Right atrium auricular region (tissue), 2 donors: ENCODE data around the gene TPST2. TPM values are rescaled to one million over a fixed set of nuclear protein-coding genes. Genes with fewer than 3 reads are reported as not detected.

ENCODE experiments used
- DNase-seq: peaks from one replicate; pipeline ENCODE4 v3.0.0-alpha.2; 2019; ENCODE audit warnings: low spot score
- H3K27ac ChIP-seq, 2 donors: fragments of 200-600 bp; sonication (generic); 1 replicate in 1 of 2; 2 replicates in 1 of 2; pipeline ENCODE4 v1.5.1; 2016 to 2019
- H3K27me3 ChIP-seq, 2 donors: fragments of 200-600 bp; sonication (generic); one replicate each; pipeline versions ENCODE4 v1.5.1 to v1.6.0; 2017 to 2019
- H3K36me3 ChIP-seq: fragments of 200-600 bp; sonication (generic); one replicate; pipeline ENCODE4 v1.5.1; 2016
- H3K4me1 ChIP-seq, 2 donors: fragments of 200-600 bp; sonication (generic); one replicate each; pipeline versions ENCODE4 v1.5.1 to v1.6.0; 2017 to 2019
- H3K4me3 ChIP-seq, 2 donors: fragments of 200-600 bp; sonication (generic); 1 replicate in 1 of 2; 2 replicates in 1 of 2; pipeline ENCODE4 v1.5.1; 2017 to 2019; ENCODE audit warnings: mild to moderate bottlenecking in 1 of 2, moderate library complexity in 1 of 2
- H3K9me3 ChIP-seq, 2 donors: fragments of 200-600 bp; sonication (generic); one replicate each; pipeline ENCODE4 v1.5.1; 2019
- total RNA-seq, 2 donors: library from RNA; depleted of rRNA; stranded (reverse); fragments of >200 nt; gene quantifications; one replicate each; pipeline ENCODE4 v1.1.0, GENCODE V29; 2016
- TF ChIP-seq, protein P1 (sequence below), 2 donors: fragments of 200-600 bp; sonication (generic); IDR thresholded peaks; one replicate each; pipeline ENCODE4 v1.5.1; 2019; ENCODE audit warnings: antibody characterized with exemption in 2 of 2

TPST2 gene
- total RNA-seq, 2 donors from 2014 or later: 63.4 to 104 TPM

GRCh38 chr22:26589367-26589844 lies 526 bp downstream of the TPST2 start:
- H3K4me3 ChIP-seq: peak overlapping the region; percentile 80 to 97
- H3K27ac ChIP-seq: peak overlapping the region; percentile 76 to 89
- H3K4me1 ChIP-seq: peaks cover 0 to 52% of the 10 kb centered on the region in 2 donors
- no peaks in the 10 kb centered on the region for H3K36me3 ChIP-seq
- no peaks in the 10 kb centered on the region for H3K9me3 ChIP-seq
- no peaks in the 10 kb centered on the region for H3K27me3 ChIP-seq
- no peak for DNase-seq
- TF ChIP-seq, protein P1, sequence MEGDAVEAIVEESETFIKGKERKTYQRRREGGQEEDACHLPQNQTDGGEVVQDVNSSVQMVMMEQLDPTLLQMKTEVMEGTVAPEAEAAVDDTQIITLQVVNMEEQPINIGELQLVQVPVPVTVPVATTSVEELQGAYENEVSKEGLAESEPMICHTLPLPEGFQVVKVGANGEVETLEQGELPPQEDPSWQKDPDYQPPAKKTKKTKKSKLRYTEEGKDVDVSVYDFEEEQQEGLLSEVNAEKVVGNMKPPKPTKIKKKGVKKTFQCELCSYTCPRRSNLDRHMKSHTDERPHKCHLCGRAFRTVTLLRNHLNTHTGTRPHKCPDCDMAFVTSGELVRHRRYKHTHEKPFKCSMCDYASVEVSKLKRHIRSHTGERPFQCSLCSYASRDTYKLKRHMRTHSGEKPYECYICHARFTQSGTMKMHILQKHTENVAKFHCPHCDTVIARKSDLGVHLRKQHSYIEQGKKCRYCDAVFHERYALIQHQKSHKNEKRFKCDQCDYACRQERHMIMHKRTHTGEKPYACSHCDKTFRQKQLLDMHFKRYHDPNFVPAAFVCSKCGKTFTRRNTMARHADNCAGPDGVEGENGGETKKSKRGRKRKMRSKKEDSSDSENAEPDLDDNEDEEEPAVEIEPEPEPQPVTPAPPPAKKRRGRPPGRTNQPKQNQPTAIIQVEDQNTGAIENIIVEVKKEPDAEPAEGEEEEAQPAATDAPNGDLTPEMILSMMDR (IDR thresholded peaks at IDR 0.05): no peak

DNA sequence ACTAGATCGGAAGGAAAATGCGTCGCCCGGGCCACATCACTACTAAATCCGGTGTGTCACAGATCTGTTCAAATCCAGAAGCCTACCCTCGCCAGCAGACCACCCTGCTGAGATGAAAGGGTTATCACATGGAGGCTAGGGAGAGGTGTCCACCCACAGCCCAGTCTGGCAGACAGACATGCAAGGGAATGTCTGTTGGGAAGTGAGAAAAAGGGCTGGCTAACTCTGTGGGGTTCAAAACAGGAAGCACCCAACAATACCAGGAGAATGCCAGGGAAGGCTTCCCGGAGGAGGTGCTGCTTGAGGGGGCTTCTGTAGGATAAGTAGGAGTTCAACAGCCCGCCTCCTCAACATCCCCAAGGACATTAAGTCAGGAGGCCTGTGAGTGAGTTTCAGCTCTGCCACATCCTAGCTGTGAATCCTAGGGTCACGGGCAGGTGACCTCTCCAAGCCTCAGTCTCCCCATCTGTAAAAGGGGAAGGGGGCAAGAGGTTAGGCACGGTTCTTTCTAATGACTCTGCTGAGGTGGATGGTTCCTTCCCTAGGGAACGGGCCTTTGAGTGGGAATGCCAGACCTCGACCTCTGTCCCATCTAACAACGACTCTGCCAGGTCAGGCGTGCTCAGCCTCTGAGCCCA lies 1.1 kb downstream of the TPST2 start:
- Histone ChIP-seq H3K27me3 (no peaks in the 10 kb centered on the region), H3K9me3 (no peaks in the 10 kb centered on the region), H3K36me3 (no peaks in the 10 kb centered on the region), H3K27ac (peak overlapping the region; percentile 76 to 89), H3K4me1 (peaks cover 0 to 55% of the 10 kb centered on the region in 2 donors), H3K4me3 (peak overlapping the region; percentile 80 to 97)
- TF ChIP-seq, protein P1 (IDR thresholded peaks at IDR 0.05): no peak
- DNase-seq: no peak

- DNase-seq: no peak
- Histone ChIP-seq H3K27me3 (no peaks in the 10 kb centered on the region), H3K4me3 (no peak overlapping the region), H3K4me1 (peaks cover 0 to 55% of the 10 kb centered on the region in 2 donors), H3K36me3 (no peaks in the 10 kb centered on the region), H3K9me3 (no peaks in the 10 kb centered on the region), H3K27ac (peak overlapping the region; percentile 76 to 89)
- TF ChIP-seq, protein P1 (IDR thresholded peaks at IDR 0.05): no peak
These were observed 1.8 kb downstream of the TPST2 start for GRCh38 chr22:26587991-26588613.

- Histone ChIP-seq H3K4me1 (peaks cover 0 to 55% of the 10 kb centered on the region in 2 donors), H3K27ac (peak overlapping the region; percentile 51 to 68), H3K4me3 (no peak overlapping the region), H3K36me3 (peaks cover 11% of the 10 kb centered on the region), H3K27me3 (no peaks in the 10 kb centered on the region), H3K9me3 (no peaks in the 10 kb centered on the region)
- TF ChIP-seq, protein P1 (IDR thresholded peaks at IDR 0.05): no peak
- peak; percentile 69 for DNase-seq
These were observed 3.2 kb downstream of the TPST2 start for GRCh38 chr22:26586556-26587325.

- DNase-seq: peak; percentile 74
- Histone ChIP-seq H3K27ac (peak overlapping the region; percentile 25 to 52), H3K36me3 (peaks cover 12% of the 10 kb centered on the region), H3K4me1 (peaks cover 0 to 54% of the 10 kb centered on the region in 2 donors), H3K4me3 (no peak overlapping the region), H3K9me3 (no peaks in the 10 kb centered on the region), H3K27me3 (no peaks in the 10 kb centered on the region)
- TF ChIP-seq, protein P1 (IDR thresholded peaks at IDR 0.05): peak in 1 of 2 donors; percentile 50
These were observed 4.7 kb downstream of the TPST2 start for GRCh38 chr22:26585104-26585790.
